A673 (cell line): Measurements from ENCODE around the gene SLC2A6.

Experiments used
- CTCF ChIP-seq: fragments of 300-800, 200-600 bp; sonication (generic); conservative IDR thresholded peaks from 2 replicates; pipeline ENCODE4 v1.5.1; 2017; ENCODE audit warnings: low read depth, mild to moderate bottlenecking, antibody characterized with exemption, low read length, moderate library complexity, mixed read lengths
- EZH2 ChIP-seq: fragments of 200-600 bp; sonication (generic); IDR thresholded peaks from 2 replicates; pipeline ENCODE4 v1.6.1; 2017; ENCODE audit warnings: borderline replicate concordance, low read depth, mild to moderate bottlenecking, mixed read lengths, antibody characterized with exemption, low read length; ENCODE audit not compliant: poor library complexity, severe bottlenecking

GRCh38 chr9:133429214-133429613 lies 49.7 kb downstream of the SLC2A6 start:
- TF ChIP-seq CTCF (no peak), EZH2 (no peak)
